HG03280 (cell line): ENCODE data around the gene C11orf52.

Experiments used
- ATAC-seq: cut with Tn5 transposase; IDR thresholded peaks from one replicate; pipeline ENCODE4 v1.9.1; 2021; ENCODE audit warnings: mild to moderate bottlenecking, moderate library complexity; ENCODE audit not compliant: unreplicated experiment

The C11orf52 gene

DNA sequence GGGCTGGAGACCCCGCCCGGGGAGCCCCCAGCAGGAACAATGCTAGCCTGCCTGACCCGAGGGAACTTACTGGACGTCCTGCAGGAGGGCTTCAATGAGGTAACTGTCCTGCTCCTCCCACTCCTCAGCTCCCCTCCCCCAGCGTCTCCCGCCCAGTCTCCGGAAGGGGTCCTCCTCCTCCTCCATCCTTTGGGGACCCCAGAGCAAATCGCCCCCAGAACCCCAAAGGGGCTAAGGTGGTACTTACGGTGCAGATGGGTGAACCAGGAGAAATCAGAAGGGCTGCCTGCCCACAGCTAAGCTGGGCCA, 18.7 kb downstream of the C11orf52 start:
- ATAC-seq = no peak

DNA sequence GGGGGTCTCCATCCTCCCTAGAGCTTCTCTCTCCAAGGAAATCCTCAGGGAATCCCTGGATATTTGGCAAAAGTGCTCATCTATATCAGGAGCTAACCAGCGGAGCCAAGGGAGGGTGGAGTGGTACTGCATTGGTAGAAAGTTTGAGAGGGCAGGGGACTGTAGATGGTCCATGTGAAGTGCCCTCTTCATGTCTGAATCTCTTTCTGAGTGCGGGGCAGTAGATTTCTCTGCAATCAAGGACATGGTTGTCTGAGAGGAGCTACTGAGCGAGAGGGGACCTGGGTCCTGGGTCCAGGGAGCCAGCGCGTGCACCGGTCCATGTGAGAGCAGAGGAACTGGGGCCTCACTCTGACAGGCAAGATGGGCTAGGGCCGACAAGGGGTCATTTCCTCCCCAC, 19.1 kb downstream of the C11orf52 start:
- no peak for ATAC-seq

DNA sequence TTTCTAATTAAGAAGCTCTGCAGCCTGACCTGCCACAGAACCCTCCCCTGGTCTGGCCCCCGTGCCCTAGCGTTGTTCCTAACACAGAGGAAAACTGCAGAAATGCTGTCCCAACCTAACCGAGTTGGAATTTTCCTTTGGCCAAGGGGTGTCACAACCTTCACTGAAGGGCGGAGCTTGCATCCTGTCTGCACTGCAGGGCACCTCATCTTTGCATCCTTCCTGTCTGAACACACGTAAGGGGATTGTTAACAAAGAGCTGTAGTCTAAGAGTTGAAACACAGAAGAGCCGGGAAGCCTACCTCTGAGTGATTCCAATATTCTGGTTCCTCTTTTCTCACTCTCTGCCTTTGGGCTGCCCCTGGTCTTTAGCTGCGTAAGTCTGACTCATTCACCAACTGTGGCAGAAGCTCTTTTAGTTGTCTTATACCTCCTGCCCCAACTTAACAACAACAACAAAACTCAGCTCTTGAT, 20.0 kb downstream of the C11orf52 start:
- peak; percentile 74 for ATAC-seq

- no peak for ATAC-seq
Observed at GRCh38 chr11:111939836-111940604, 21.3 kb downstream of the C11orf52 start.

- no peak for ATAC-seq
Observed at GRCh38 chr11:111941963-111942362, 23.2 kb downstream of the C11orf52 start.

DNA sequence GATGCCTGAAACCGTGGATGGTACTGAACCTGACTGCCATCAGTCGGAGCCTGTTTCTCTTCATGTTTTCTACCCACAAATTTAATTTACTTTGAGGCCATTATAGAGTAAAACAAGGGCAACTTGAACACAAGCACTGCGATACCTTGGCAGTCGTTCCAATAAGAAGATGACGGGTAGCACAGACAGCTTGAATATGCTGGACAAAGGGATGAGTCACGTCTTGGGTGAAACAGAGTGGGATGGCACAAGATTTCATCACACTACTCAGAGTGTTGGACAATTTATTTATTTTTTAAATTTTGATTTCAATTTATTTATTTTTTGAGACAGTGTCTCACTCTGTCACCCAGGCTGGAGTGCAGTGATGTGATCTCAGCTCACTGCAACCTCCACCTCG, 24.1 kb downstream of the C11orf52 start:
- ATAC-seq = no peak

- ATAC-seq = no peak
Observed at GRCh38 chr11:111944139-111944538, 25.4 kb downstream of the C11orf52 start.

DNA sequence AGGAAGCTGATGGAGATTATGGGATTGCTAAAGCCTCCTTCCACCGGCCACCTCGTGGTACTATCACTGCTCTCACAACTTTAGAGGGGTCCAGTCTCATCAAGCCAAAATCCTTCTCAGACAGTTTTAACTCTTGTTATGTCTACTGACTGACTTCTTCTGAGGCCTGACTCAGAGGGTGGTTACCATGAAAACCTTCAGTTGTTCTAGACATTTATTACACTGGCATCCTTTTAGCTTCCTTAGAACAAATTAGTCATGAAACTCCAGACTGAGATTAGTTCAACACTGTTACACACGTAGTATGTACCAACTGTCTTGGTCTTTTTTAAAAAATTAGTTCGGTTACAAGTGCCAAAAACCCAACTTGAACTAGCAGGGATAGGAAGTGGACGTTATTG, 25.9 kb downstream of the C11orf52 start:
- ATAC-seq = no peak

DNA sequence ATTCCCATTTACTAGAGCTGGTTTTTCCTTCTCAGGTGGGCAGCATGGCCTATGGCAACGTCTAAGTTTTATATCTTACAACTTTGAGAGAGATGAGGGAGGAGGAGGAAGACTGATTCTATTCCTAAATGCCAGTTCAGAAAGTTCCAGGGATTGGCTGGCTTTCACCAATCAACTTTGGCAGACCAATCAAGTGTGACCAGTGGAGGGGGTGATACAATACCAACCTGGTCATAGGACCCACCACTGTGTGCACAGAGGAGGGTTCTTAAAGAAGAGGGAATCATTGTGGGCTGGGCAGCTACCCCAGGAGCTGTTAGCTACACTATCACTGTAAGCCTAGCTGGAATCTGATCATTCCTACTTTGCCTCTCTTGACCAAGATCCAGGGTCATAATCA, 26.5 kb downstream of the C11orf52 start:
- no peak for ATAC-seq

DNA sequence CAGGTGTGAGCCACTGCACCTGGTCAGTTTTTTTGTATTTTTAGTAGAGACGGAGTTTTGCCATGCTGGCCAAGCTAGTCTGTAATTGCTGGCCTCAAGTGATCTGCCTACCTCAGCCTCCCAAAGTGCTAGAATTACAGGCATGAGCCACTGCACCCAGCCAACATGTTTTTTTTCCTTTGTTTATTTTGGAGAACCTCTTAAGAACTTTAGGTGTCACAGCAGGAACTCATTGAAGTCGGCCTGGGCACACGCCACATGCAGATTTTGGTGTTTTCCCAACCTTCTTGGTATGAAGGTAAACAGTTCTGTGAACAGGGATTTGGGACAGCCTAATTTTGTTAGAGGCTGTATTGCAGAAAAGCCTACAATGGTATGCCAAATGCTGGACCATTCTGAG, 27.8 kb downstream of the C11orf52 start:
- no peak for ATAC-seq

DNA sequence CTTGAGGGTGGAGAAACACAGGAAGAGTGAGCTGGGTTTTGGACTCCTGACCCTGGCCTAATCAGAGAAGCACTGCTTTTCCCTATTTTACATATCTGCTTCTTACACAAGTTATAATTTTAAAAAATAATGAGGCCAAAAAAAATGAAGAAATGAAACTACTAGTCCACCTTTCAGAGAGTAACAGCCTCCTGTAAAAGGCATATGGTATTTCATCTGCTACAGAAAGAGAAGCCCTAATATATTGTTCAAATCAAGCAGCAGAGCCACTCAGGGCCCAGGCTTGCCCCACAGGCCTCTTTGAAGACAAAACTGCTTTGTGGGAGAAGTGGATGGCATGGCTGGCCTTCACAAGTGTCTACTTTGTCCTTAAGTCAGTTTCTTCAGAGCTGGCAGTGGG, 28.4 kb downstream of the C11orf52 start:
- no peak for ATAC-seq

- ATAC-seq = no peak
Observed at GRCh38 chr11:111949519-111950426, 31.1 kb downstream of the C11orf52 start.

DNA sequence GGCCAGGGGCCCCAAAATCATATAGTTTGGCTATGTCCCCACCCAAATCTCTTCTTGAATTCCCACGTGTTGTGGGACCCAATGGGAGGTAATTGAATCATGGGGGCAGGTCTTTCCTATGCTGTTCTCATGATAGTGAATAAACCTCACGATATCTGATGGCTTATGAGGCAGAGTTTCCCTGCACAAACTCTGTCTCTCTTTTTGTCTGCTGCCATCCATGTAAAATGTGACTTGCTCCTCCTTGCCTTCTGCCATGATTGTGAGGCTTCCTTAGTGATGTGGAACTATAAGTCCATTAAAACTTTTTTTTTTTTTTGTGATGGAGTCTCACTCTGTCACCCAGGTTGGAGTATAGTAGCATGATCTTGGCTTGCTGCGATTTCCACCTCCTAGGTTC, 32.9 kb downstream of the C11orf52 start:
- ATAC-seq = no peak

DNA sequence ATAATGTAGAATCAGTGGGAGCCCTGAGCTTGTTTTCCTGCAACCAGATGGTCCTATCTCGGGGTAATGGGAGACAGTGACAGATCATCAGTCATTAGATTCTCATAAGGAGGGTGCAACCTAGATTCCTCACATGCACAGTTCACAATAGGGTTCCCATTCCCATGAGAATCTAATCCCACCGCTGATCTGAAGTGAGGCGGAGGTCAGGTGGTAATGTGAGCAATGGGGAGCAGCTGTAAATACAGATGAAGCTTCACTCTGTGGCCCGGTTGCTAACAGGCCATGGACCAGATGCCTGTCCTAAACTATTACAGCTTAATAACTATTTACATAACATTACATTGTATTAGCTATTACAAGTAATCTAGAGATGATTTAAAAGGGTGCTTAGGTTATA, 35.4 kb downstream of the C11orf52 start:
- no peak for ATAC-seq

GRCh38 chr11:111957663-111958444, 39.1 kb downstream of the C11orf52 start:
- ATAC-seq = no peak

DNA sequence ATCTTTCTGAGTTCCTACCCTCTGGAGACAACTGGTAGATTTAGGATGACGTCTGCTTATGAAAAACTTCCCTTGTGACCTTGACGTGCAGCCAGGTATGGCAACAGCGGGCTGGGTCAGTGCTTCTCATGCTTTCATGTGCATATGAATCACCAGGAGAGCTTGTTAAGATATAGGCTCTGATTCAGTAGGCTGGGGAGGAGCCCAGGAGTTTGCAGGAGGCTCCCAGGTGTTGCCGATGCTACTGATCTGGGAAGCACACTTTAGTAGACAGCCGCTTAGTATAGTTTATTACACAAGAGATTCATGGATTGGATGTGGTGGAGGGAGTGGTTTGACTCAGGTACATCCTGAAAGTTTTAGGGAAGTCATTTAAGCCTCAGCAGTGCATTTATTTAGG, 42.2 kb downstream of the C11orf52 start:
- ATAC-seq = no peak

- no peak for ATAC-seq
Observed at GRCh38 chr11:111961389-111962300, 42.9 kb downstream of the C11orf52 start.

DNA sequence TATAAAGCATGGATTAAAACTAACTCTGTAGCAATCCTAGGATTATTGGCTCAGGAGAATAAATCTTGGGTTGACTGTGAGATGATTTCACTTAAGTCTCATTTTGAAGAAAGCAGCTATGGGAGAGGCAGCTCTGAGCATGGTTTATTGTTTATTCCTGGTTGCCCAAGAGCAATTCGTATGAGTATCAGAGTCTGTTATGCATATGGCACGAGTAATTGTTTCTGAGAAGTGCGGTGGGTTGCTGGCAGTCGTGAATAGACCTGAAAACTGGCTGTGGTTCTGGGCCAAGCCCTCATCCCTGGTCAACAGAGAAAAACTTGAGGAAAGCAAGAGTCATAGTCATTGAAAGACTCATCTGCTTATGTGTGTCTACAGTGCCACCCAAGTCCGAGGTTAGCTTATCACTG, 45.2 kb downstream of the C11orf52 start:
- ATAC-seq = no peak

- ATAC-seq = no peak
Observed at GRCh38 chr11:111966678-111967077, 48.0 kb downstream of the C11orf52 start.

DNA sequence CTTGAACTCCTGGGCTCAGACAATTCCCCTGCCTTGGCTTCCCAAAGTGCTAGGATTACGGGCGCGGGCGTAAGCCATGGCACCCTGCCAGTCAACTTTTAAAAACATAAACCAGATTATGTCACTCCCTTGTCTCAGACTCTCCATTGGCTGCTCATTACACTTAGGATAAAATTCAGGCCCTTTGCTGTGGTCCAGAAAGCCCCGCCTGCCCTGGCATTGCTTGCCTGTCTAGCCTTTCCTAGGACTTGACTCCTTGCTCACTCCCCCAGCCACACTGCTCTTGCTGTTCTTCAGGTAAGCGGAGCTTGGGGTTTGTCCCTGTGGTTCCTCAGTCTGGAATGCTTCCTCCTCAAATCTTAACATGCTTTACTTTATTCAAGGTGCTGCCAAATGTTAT, 48.9 kb downstream of the C11orf52 start:
- ATAC-seq = no peak
